Ishikawa (cell line): ENCODE results near the gene CLPTM1L.

Experiments used
- CEBPB ChIP-seq: IDR thresholded peaks from 2 replicates; pipeline ENCODE4 v1.6.1; 2012
- CREB1 ChIP-seq: IDR thresholded peaks from 2 replicates; pipeline ENCODE4 v1.6.1; 2012; ENCODE audit warnings: low read depth
- EGR1 ChIP-seq: IDR thresholded peaks from 2 replicates; pipeline ENCODE4 v1.6.1; 2012
- EP300 ChIP-seq: IDR thresholded peaks from 2 replicates; pipeline ENCODE4 v1.6.1; 2012; ENCODE audit warnings: borderline replicate concordance
- FOXM1 ChIP-seq: IDR thresholded peaks from 2 replicates; pipeline ENCODE4 v1.6.1; 2012; ENCODE audit warnings: low read depth, borderline replicate concordance
- MAX ChIP-seq: IDR thresholded peaks from 2 replicates; pipeline ENCODE4 v1.6.1; 2012
- NFIC ChIP-seq: IDR thresholded peaks from 2 replicates; pipeline ENCODE4 v1.6.1; 2012
- RAD21 ChIP-seq: IDR thresholded peaks from 2 replicates; pipeline ENCODE4 v1.6.1; 2012; ENCODE audit warnings: low read depth
- TAF1 ChIP-seq: IDR thresholded peaks from 2 replicates; pipeline ENCODE4 v1.6.1; 2012; ENCODE audit warnings: low read depth, mild to moderate bottlenecking
- TCF12 ChIP-seq: IDR thresholded peaks from 2 replicates; pipeline ENCODE4 v1.6.1; 2012; ENCODE audit warnings: low read depth
- TEAD4 ChIP-seq: IDR thresholded peaks from 2 replicates; pipeline ENCODE4 v1.6.1; 2012
- USF1 ChIP-seq: IDR thresholded peaks from 2 replicates; pipeline ENCODE4 v1.6.1; 2012
- YY1 ChIP-seq: IDR thresholded peaks from 2 replicates; pipeline ENCODE4 v1.6.1; 2012; ENCODE audit warnings: low read depth
- ZBTB7A ChIP-seq: IDR thresholded peaks from 2 replicates; pipeline ENCODE4 v1.6.1; 2012; ENCODE audit warnings: low read depth
- TF ChIP-seq, protein P1 (sequence below): IDR thresholded peaks from 2 replicates; pipeline ENCODE4 v1.6.1; 2012; ENCODE audit warnings: low read depth, mild to moderate bottlenecking

CLPTM1L gene

GRCh38 chr5:1326532-1326875 is 18.4 kb downstream of the CLPTM1L start:
- 0 out of 2 replicates have a peak, but pooled peaks have one; percentile 60 for TF ChIP-seq TEAD4
- 0 out of 2 replicates have a peak, but pooled peaks have one; percentile 18 for TF ChIP-seq TAF1

DNA sequence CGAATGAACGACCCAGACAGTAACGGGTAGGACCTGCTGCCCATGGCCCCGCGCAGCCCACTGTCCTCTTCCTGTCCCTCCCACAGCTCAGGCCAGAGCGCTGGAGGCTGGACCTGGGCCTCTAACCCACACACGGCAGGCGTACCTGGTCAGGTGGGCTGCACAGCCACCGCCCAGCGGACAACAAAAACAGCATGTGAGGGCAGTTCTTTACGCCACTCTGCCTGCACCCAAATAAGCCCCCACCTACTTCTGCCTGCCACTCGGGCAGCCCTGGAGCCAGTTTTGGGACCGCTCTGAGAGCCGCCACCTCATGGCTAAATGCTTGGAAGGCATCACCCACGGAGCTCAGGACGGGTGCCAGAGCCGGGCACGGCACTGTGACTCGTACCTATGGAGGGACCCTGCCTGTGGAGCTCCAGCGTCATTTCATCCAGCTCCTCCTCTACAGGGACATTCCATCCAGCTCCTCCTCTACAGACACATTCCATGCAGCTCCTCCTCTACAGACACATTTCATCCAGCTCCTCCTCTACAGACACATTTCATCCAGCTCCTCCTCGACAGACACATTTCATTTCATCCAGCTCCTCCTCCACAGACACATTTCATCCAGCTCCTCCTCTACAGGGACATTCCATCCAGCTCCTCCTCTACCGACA is 18.9 kb downstream of the CLPTM1L start:
- TF ChIP-seq TCF12 (no peak), CEBPB (no peak), EGR1 (no peak), RAD21 (no peak; the same call in 1 of the 2 replicates), YY1 (no peak), MAX (no peak), USF1 (no peak), NFIC (no peak), TAF1 (no peak), CREB1 (no peak), EP300 (no peak), TEAD4 (no peak), ZBTB7A (no peak), FOXM1 (no peak)
- TF ChIP-seq, protein P1, sequence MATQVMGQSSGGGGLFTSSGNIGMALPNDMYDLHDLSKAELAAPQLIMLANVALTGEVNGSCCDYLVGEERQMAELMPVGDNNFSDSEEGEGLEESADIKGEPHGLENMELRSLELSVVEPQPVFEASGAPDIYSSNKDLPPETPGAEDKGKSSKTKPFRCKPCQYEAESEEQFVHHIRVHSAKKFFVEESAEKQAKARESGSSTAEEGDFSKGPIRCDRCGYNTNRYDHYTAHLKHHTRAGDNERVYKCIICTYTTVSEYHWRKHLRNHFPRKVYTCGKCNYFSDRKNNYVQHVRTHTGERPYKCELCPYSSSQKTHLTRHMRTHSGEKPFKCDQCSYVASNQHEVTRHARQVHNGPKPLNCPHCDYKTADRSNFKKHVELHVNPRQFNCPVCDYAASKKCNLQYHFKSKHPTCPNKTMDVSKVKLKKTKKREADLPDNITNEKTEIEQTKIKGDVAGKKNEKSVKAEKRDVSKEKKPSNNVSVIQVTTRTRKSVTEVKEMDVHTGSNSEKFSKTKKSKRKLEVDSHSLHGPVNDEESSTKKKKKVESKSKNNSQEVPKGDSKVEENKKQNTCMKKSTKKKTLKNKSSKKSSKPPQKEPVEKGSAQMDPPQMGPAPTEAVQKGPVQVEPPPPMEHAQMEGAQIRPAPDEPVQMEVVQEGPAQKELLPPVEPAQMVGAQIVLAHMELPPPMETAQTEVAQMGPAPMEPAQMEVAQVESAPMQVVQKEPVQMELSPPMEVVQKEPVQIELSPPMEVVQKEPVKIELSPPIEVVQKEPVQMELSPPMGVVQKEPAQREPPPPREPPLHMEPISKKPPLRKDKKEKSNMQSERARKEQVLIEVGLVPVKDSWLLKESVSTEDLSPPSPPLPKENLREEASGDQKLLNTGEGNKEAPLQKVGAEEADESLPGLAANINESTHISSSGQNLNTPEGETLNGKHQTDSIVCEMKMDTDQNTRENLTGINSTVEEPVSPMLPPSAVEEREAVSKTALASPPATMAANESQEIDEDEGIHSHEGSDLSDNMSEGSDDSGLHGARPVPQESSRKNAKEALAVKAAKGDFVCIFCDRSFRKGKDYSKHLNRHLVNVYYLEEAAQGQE = no peak

DNA sequence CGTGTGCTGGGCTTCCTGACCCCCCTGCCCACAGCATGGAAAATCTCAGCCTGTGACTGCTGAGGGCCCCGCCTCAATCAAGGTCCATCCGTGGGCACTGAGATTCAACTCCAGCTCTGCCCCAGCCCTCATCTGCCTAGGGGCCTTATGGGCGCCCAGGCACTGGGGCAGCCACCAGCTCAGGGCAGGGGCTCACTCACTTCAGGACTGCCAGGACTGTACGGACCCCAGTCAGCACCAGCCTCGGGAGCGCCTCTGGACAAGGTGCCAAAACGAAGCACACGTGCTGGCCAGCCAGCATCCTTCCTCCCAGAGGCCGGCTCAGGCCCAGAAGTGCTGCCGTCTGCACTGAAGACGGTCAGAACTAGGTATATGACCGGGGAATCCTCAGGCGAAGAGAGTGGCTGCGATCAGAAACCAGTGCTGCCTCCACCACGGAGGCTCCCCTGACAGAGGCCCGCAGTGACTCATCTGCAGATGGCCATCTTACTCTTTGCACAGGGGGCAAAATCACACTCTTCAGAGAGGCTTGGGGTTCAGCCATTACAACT is 19.6 kb downstream of the CLPTM1L start:
- TF ChIP-seq EP300 (no peak), CEBPB (no peak), FOXM1 (no peak), USF1 (no peak), EGR1 (no peak), TCF12 (no peak), TAF1 (no peak), YY1 (no peak), MAX (no peak), NFIC (no peak), TEAD4 (no peak), ZBTB7A (no peak), CREB1 (no peak), RAD21 (no peak)
- TF ChIP-seq, protein P1 = no peak

DNA sequence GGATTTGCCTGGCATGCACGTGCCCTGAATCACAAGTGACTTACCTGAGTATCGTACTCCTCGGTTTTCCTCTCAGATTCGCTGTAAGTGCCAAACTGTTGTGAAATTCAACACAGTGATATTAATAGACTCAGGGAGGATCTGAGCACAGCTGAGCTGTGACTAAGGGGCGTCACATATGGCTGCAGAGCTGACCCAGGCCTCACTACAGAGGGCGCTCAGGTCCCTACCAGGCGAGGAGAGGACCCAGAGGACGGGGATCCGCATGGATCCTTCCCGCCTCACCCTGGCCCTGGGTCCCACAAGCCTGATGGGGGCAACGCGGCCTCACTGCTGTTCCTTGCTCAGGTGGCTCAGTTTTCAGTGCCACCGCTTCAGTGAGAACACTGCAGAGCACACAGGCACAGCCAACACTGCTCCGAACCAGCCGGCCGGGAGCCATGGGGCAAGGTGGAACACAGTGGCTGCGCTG is 20.1 kb downstream of the CLPTM1L start:
- TF ChIP-seq ZBTB7A (no peak), EGR1 (no peak)

- TF ChIP-seq YY1 = no peak
- no peak for TF ChIP-seq CREB1
- no peak for TF ChIP-seq TAF1
- no peak for TF ChIP-seq TCF12
- no peak for TF ChIP-seq USF1
- TF ChIP-seq CEBPB = no peak
- TF ChIP-seq RAD21 = no peak
- TF ChIP-seq, protein P1 = no peak
- TF ChIP-seq MAX = no peak
- TF ChIP-seq FOXM1 = no peak
Measured at GRCh38 chr5:1324301-1324700, 20.6 kb downstream of the CLPTM1L start.
